Activated B cell treated with CpG ODN at 0.5 μM for 24 hours (primary cell): ENCODE results near the gene SMTN. TPM values are rescaled to one million over a fixed set of nuclear protein-coding genes. Genes with fewer than 3 reads are reported as not detected.
"Not testable (repeated sequence)": the region's sequence is repeated elsewhere in the genome, so short reads cannot be mapped to it uniquely, and the experiment has no call there.

Experiments used
- ATAC-seq: fragments of 200-7000 bp; cut with Tn5 transposase; one replicate; pipeline ENCODE4 v1.10.0; 2021; ENCODE audit warnings: low read depth, mild to moderate bottlenecking, moderate library complexity
- CTCF ChIA-PET: fragments of 350-600 bp; sonication (Branson Sonifier 250); formaldehyde crosslinking; loops from one replicate; lab custom pipeline; 2021; ENCODE audit warnings: antibody characterized with exemption; lab: Charles Lee
- POLR2A ChIA-PET: fragments of 350-600 bp; sonication (Branson Sonifier 250); formaldehyde crosslinking; loops from one replicate; lab custom pipeline; 2021; ENCODE audit warnings: antibody characterized with exemption; lab: Charles Lee
- DNase-seq: peaks from one replicate; pipeline ENCODE4 v3.0.0; 2022
- H3K27ac Mint-ChIP-seq: one replicate; pipeline ENCODE4 v1.8.0; 2020; ENCODE audit warnings: mixed read lengths
- H3K27me3 Mint-ChIP-seq: one replicate; pipeline ENCODE4 v1.8.0; 2021; ENCODE audit warnings: mixed read lengths
- H3K36me3 Mint-ChIP-seq: one replicate; pipeline ENCODE4 v1.8.0; 2021; ENCODE audit warnings: low read depth, mixed read lengths
- H3K4me1 Mint-ChIP-seq: one replicate; pipeline ENCODE4 v1.8.0; 2021; ENCODE audit warnings: mixed read lengths
- H3K4me3 Mint-ChIP-seq: one replicate; pipeline ENCODE4 v1.8.0; 2020; ENCODE audit warnings: mild to moderate bottlenecking, mixed read lengths
- H3K9me3 Mint-ChIP-seq: one replicate; pipeline ENCODE4 v1.8.0; 2020; ENCODE audit warnings: mixed read lengths
- intact Hi-C: fragments of 100-400 bp; cut with micrococcal nuclease; formaldehyde crosslinking; loops from one replicate; pipeline ENCODE4 v1.15.1; 2024
- total RNA-seq: library from RNA; stranded (reverse); gene quantifications from 2 replicates; pipeline ENCODE4 v1.2.3, GENCODE V29; 2022
- TF ChIP-seq, protein P1 (sequence below): fragments of 200-600 bp; IDR thresholded peaks from one replicate; pipeline ENCODE4 v1.8.0; 2022; ENCODE audit warnings: antibody characterized with exemption, mild to moderate bottlenecking

The SMTN gene
- total RNA-seq, 1 donor from 2014 or later, result 3.1 TPM

DNA sequence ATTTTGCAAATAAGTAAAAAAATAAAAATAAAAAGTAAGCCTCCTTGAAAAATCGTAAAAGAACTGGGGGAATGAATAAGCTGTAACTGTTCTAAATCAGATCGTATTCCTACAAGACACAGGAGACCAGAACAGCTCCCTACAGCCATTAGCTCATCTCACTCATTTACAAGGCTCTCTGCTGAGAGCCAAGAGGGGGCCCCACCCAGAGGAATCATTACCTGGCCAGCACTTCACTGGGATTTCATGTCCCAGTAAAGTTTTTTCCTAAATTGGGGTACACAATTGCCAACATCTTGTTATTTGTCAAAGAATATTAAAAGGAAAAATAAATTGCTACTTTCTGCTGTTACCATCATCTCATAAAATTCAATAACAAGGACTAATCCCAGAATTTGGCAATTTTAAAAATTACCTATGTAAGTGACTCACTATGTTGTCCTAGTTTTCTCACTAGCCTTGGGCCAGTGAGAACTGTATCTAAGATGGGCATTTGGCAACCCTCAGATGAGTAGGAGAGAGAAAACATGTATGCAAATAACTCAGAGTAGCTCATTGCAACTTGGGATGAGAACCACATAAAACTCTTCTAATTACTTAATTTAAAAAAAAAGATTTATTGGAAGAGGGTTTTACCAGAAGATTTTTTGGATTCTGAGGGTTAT is 18.4 kb upstream of the SMTN start:
- Mint-ChIP-seq H3K4me3 (no peak overlapping the region), H3K27me3 (no peaks in the 10 kb centered on the region), H3K4me1 (peaks cover 6% of the 10 kb centered on the region), H3K9me3 (peaks cover 3% of the 10 kb centered on the region), H3K27ac (no peak overlapping the region), H3K36me3 (no peaks in the 10 kb centered on the region)
- CTCF ChIA-PET, result no interaction called here
- POLR2A ChIA-PET, result no interaction called here
- TF ChIP-seq, protein P1, sequence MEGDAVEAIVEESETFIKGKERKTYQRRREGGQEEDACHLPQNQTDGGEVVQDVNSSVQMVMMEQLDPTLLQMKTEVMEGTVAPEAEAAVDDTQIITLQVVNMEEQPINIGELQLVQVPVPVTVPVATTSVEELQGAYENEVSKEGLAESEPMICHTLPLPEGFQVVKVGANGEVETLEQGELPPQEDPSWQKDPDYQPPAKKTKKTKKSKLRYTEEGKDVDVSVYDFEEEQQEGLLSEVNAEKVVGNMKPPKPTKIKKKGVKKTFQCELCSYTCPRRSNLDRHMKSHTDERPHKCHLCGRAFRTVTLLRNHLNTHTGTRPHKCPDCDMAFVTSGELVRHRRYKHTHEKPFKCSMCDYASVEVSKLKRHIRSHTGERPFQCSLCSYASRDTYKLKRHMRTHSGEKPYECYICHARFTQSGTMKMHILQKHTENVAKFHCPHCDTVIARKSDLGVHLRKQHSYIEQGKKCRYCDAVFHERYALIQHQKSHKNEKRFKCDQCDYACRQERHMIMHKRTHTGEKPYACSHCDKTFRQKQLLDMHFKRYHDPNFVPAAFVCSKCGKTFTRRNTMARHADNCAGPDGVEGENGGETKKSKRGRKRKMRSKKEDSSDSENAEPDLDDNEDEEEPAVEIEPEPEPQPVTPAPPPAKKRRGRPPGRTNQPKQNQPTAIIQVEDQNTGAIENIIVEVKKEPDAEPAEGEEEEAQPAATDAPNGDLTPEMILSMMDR, result no peak
- intact Hi-C loops, result no loop called here
- ATAC-seq (no peak), DNase-seq (no peak)

GRCh38 chr22:31064369-31064768 is 16.7 kb upstream of the SMTN start:
- no peak for ATAC-seq
- DNase-seq, result no peak
- Mint-ChIP-seq H3K27me3 (no peaks in the 10 kb centered on the region), H3K27ac (no peak overlapping the region), H3K9me3 (peaks cover 3% of the 10 kb centered on the region), H3K36me3 (no peaks in the 10 kb centered on the region), H3K4me3 (no peak overlapping the region), H3K4me1 (peaks cover 6% of the 10 kb centered on the region)
- intact Hi-C loops, result no loop called here
- TF ChIP-seq, protein P1, result no peak
- CTCF ChIA-PET, result no interaction called here
- POLR2A ChIA-PET, result interaction anchor here (0.6 kb wide), 1 partner anchor 74 kb away, joined by 3 read pairs; no protein-coding TSS in a partner anchor

GRCh38 chr22:31068970-31069369 is 12.1 kb upstream of the SMTN start:
- POLR2A ChIA-PET, result no interaction called here

GRCh38 chr22:31069691-31070314 is 11.3 kb upstream of the SMTN start:
- POLR2A ChIA-PET, intact Hi-C loops, DNase-seq, H3K9me3 Mint-ChIP-seq, H3K27ac Mint-ChIP-seq, H3K27me3 Mint-ChIP-seq, CTCF ChIA-PET, ATAC-seq, H3K4me3 Mint-ChIP-seq, H3K4me1 Mint-ChIP-seq, H3K36me3 Mint-ChIP-seq: not testable (repeated sequence)

More at GRCh38 chr22:31068970-31069369, 12.1 kb upstream of the SMTN start:
- no peak overlapping the region for H3K27ac Mint-ChIP-seq
- H3K36me3 Mint-ChIP-seq, result no peaks in the 10 kb centered on the region
- TF ChIP-seq, protein P1, result no peak
- no peak for DNase-seq
- H3K4me3 Mint-ChIP-seq, result no peak overlapping the region
- CTCF ChIA-PET, result no interaction called here
- no peaks in the 10 kb centered on the region for H3K27me3 Mint-ChIP-seq
- peaks cover 2% of the 10 kb centered on the region for H3K4me1 Mint-ChIP-seq
- H3K9me3 Mint-ChIP-seq, result peaks cover under 1% of the 10 kb centered on the region
- ATAC-seq, result no peak
- intact Hi-C loops, result no loop called here

DNA sequence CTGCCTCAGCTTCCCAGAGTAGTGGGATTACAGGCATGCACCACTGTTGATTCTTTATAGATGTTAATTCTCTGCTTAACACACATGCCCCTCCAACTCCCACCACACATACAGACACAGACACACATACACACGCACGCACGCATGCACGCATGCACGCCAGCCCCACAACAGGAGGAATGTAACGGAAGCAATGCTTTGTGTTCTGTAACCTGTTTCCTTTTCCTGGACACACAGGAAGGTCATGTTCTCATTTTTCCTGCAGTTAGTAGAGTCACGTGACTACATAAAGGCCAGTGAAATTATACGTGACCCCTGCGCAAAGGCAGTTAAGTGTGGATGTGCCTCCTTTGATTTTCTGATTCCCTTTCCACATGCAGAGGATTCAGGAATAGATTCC is 8.0 kb upstream of the SMTN start:
- POLR2A ChIA-PET, result not testable (repeated sequence)

GRCh38 chr22:31073545-31074145 is 7.5 kb upstream of the SMTN start:
- CTCF ChIA-PET, POLR2A ChIA-PET, H3K27ac Mint-ChIP-seq, intact Hi-C loops, H3K27me3 Mint-ChIP-seq, DNase-seq, H3K36me3 Mint-ChIP-seq, H3K9me3 Mint-ChIP-seq, H3K4me1 Mint-ChIP-seq, ATAC-seq, H3K4me3 Mint-ChIP-seq: not testable (repeated sequence)

More for the DNA sequence above, 8.0 kb upstream of the SMTN start:
- H3K9me3 Mint-ChIP-seq, H3K4me1 Mint-ChIP-seq, H3K27me3 Mint-ChIP-seq, H3K27ac Mint-ChIP-seq, CTCF ChIA-PET, intact Hi-C loops, H3K36me3 Mint-ChIP-seq, DNase-seq, ATAC-seq, H3K4me3 Mint-ChIP-seq: not testable (repeated sequence)
